GM10248 (cell line): ENCODE measurements around the gene RNF144B.

ENCODE experiments used
- CTCF ChIA-PET: fragments of 300-600 bp; sonication (Branson Sonifier 250); formaldehyde crosslinking; extraction: SDS; loops from one replicate; lab custom pipeline; 2021; ENCODE audit warnings: antibody characterized with exemption; lab: Yijun Ruan, JAX
- POLR2A ChIA-PET: fragments of 350-650 bp; sonication (Branson Sonifier 250); formaldehyde crosslinking; extraction: SDS; loops from one replicate; lab custom pipeline; 2020; ENCODE audit warnings: antibody characterized with exemption; lab: Yijun Ruan, JAX
- DNase-seq: peaks from one replicate; pipeline ENCODE4 v3.0.0; 2012; ENCODE audit errors: extremely low spot score
- TF ChIP-seq, protein P1 (sequence below): IDR thresholded peaks from 2 replicates; pipeline ENCODE4 v1.5.1; 2012; ENCODE audit warnings: mild to moderate bottlenecking, low read depth; ENCODE audit errors: extremely low read depth, missing control alignments, control extremely low read depth

The RNF144B gene

DNA sequence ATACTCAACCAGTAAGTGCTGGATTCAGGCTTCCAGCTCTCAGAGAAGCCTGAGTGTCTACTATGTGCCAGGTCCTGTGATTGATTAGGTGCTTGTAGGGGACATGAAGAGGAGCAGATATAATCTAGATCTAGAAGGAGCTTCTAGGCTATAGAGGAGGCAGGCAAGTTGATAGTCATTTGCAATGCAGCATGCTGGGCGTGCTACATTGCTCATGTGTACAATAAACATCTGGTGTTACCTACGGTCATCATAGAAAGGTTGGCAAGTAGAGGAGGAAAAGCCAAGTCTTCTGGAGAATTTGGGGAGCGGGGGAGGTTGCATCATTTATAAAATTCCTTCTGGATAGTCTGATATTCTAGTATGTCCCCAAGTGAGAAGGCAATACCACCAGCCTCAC is 33.2 kb downstream of the RNF144B start:
- ChIA-PET POLR2A (no interaction called here), CTCF (no interaction called here)
- TF ChIP-seq, protein P1, sequence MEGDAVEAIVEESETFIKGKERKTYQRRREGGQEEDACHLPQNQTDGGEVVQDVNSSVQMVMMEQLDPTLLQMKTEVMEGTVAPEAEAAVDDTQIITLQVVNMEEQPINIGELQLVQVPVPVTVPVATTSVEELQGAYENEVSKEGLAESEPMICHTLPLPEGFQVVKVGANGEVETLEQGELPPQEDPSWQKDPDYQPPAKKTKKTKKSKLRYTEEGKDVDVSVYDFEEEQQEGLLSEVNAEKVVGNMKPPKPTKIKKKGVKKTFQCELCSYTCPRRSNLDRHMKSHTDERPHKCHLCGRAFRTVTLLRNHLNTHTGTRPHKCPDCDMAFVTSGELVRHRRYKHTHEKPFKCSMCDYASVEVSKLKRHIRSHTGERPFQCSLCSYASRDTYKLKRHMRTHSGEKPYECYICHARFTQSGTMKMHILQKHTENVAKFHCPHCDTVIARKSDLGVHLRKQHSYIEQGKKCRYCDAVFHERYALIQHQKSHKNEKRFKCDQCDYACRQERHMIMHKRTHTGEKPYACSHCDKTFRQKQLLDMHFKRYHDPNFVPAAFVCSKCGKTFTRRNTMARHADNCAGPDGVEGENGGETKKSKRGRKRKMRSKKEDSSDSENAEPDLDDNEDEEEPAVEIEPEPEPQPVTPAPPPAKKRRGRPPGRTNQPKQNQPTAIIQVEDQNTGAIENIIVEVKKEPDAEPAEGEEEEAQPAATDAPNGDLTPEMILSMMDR: no peak
- no peak for DNase-seq

DNA sequence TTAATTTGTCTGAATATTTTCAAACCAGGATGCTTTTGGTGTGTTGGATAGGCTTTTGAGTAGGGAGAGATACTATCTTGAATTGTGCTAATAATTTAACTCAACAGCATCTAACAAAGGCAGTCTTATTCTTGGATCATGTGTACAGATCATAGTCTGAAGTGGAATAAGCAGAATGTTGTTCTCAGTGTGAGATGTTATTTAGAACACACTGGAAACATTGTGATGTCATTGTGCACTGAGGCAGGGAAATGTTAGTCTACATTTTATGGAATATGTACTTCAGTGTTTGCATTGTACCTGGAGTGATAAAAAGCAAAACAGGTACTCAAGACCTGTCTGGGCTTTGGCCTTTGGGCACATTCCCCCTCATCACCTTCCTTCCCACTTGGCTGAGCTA is 35.0 kb downstream of the RNF144B start:
- DNase-seq: no peak
- ChIA-PET POLR2A (no interaction called here), CTCF (no interaction called here)
- TF ChIP-seq, protein P1: no peak

DNA sequence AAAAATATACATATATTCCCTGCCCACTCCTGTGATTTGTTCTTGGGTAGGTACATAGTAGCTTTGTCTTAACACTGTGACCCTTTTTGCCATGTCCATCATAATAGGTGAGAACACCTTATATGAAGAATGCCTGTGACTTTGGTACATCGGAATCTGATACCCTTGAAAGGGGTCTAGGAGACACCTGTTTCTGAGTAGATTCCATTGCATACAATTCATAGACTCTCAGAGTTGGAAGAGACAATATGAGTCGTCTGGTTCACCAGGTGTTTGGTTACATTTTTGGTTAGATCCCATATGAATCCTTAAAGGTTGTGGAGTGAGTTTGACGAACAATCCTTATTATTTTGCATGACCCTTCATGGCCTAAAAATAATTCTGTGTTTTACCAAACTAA is 36.3 kb downstream of the RNF144B start:
- ChIA-PET POLR2A (no interaction called here), CTCF (no interaction called here)
- DNase-seq: no peak
- TF ChIP-seq, protein P1: no peak

DNA sequence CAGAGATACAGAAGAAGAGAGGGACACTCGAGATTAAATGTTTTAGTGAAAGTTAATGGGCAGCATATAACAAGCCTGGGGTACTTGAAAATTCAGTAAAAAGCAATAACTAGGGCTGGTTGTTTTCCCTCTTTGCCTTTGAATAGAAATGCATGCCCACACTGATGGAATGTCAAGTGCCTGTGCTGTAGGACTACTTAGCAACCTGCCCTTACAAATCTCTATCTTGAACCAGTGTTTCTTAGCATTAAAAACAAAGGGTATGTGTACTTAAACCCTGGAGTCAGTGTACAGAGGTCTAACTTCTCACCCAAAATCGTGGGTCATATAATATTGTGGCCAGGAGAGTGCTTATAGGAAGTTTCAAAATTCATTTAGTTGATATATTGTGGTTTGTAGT is 37.1 kb downstream of the RNF144B start:
- CTCF ChIA-PET: no interaction called here
- POLR2A ChIA-PET: no interaction called here
- no peak for DNase-seq
- TF ChIP-seq, protein P1: no peak

DNA sequence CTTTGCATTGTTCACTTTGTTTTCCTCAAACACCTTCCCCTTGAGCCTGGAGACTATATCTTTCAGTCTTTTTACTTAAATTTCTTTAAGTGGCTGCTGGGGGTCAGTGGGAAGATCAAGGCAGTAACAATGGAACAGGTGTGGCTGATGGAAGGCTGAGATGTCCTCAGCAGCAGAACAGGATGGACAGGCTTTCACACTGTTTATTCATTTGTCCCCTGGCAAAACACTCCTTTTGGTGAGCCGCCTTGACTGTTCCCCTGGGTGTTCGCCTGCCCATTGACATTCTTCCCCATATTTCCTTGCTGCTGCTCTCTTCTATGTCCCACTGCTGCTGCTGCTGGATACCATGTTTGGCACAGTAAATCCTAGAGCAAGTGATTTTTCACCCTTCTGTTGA is 38.1 kb downstream of the RNF144B start:
- no peak for DNase-seq
- CTCF ChIA-PET: no interaction called here
- POLR2A ChIA-PET: no interaction called here
- TF ChIP-seq, protein P1: no peak

DNA sequence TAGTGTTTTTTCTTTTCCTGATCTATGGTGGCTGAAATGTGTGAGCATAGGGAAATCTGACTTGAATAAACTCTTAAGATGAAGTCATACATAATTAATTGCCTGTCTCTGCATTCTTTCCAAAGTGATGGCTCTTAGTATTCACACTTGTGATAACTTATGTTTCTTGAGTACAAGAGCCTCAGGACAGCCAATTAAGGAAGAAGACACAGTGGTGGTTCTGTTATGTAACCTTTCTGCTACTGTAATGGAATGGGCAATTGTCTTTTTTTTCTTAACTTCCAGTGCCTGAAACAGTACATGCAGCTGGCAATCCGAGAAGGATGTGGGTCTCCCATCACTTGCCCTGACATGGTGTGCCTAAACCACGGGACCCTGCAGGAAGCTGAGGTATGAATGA is 40.1 kb downstream of the RNF144B start:
- ChIA-PET POLR2A (no interaction called here), CTCF (no interaction called here)
- DNase-seq: no peak
- TF ChIP-seq, protein P1: no peak

DNA sequence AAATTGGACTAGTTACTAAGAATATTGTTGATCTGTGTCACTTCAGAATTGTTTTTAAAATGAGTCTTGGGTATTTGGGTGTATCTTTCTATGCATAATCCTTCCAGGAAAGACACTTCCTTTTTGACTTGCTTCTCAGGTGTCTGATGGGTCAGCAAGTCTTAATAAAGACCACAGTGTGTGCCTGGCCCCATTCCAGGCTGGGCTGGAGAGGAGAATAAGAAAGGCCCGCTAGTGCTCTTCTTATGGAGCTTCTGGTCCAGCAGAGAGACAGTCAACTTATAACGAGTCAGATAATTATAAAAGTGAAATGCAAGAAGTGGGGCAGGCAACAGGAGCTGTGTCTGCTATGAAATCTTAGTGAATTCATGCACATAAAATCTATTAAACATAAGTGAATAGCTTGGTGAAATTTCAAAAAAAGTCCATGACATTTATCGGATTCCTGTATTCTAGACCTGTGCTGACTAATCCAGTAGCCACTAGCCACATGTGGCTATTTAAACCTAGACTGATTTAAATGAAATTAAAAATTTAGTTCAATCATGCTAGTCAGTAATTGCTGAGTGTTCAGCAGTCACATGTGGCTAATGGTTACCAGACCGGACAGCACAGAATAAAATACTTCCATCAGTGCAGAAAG is 42.6 kb downstream of the RNF144B start:
- no peak for DNase-seq
- ChIA-PET POLR2A (no interaction called here), CTCF (no interaction called here)
- TF ChIP-seq, protein P1: no peak
